ENCODE data around the gene PRDM8. TPM values are rescaled to one million over a fixed set of nuclear protein-coding genes. Genes with fewer than 3 reads are reported as not detected.
A peak's percentile ranks its signal among the peaks of the same experiment; 100 is the strongest.
"Not testable (repeated sequence)": the region's sequence is repeated elsewhere in the genome, so short reads cannot be mapped to it uniquely, and the experiment has no call there.

Gene PRDM8
- 0.12 TPM in 2 replicates for total RNA-seq (2014; rRNA removed; shearing (Covaris generic))

GRCh38 chr4:80196922-80197573, at the start of gene PRDM8:
Gene PRDM8, plus strand, starts transcription at chr4:80197503. Its CDS starts 2,578 bp downstream, at chr4:80200081.
- DNase-seq (ENCODE audit: low spot score) = no peak

GRCh38 chr4:80150387-80151180, 46.7 kb upstream of the PRDM8 start:
- DNase-seq (ENCODE audit: low spot score) = no peak

- no peak for DNase-seq (ENCODE audit: low spot score)
Observed at GRCh38 chr4:80151981-80152380, 45.3 kb upstream of the PRDM8 start.

- no peak for DNase-seq (ENCODE audit: low spot score)
Observed at GRCh38 chr4:80153874-80154544, 43.3 kb upstream of the PRDM8 start.

GRCh38 chr4:80154545-80154933, 42.8 kb upstream of the PRDM8 start:
- DNase-seq (ENCODE audit: low spot score) = no peak

- DNase-seq (ENCODE audit: low spot score) = no peak
Observed at GRCh38 chr4:80155316-80155982, 41.9 kb upstream of the PRDM8 start.

- no peak for DNase-seq (ENCODE audit: low spot score)
Observed at GRCh38 chr4:80156410-80156809, 40.9 kb upstream of the PRDM8 start.

GRCh38 chr4:80161413-80162058, 35.8 kb upstream of the PRDM8 start:
- DNase-seq (ENCODE audit: low spot score) = no peak

- DNase-seq (ENCODE audit: low spot score) = no peak
Observed at GRCh38 chr4:80162418-80162817, 34.9 kb upstream of the PRDM8 start.

- no peak for DNase-seq (ENCODE audit: low spot score)
Observed at GRCh38 chr4:80165855-80166254, 31.4 kb upstream of the PRDM8 start.

- DNase-seq (ENCODE audit: low spot score) = no peak
Observed at GRCh38 chr4:80171251-80171650, 26.1 kb upstream of the PRDM8 start.

GRCh38 chr4:80171656-80172055, 25.6 kb upstream of the PRDM8 start:
- DNase-seq (ENCODE audit: low spot score) = no peak

GRCh38 chr4:80172203-80172602, 25.1 kb upstream of the PRDM8 start:
- no peak for DNase-seq (ENCODE audit: low spot score)

GRCh38 chr4:80173401-80173800, 23.9 kb upstream of the PRDM8 start:
- peak; percentile 25 for DNase-seq (ENCODE audit: low spot score)

- DNase-seq (ENCODE audit: low spot score) = no peak
Observed at GRCh38 chr4:80173841-80174240, 23.5 kb upstream of the PRDM8 start.

GRCh38 chr4:80177793-80178192, 19.5 kb upstream of the PRDM8 start:
- DNase-seq (ENCODE audit: low spot score) = not testable (repeated sequence)

- DNase-seq (ENCODE audit: low spot score) = no peak
Observed at GRCh38 chr4:80178964-80179363, 18.3 kb upstream of the PRDM8 start.

GRCh38 chr4:80179637-80180161, 17.6 kb upstream of the PRDM8 start:
- DNase-seq (ENCODE audit: low spot score) = no peak

GRCh38 chr4:80180743-80181142, 16.6 kb upstream of the PRDM8 start:
- no peak for DNase-seq (ENCODE audit: low spot score)

GRCh38 chr4:80182237-80182866, 15.0 kb upstream of the PRDM8 start:
- DNase-seq (ENCODE audit: low spot score) = no peak

All from H4 (cell line).